ENCODE results near the gene LRMDA. TPM values are rescaled to one million over a fixed set of nuclear protein-coding genes. Genes with fewer than 3 reads are reported as not detected.
"Not testable (repeated sequence)": the region's sequence is repeated elsewhere in the genome, so short reads cannot be mapped to it uniquely, and the experiment has no call there.

The LRMDA gene
- total and polyA plus RNA-seq, 12 donors, result 30.7 to 132 (median 78.1) TPM

GRCh38 chr10:75742355-75742754, 310.9 kb downstream of the LRMDA start:
- intact Hi-C loops (cut with DNase I), result no loop called here
- Histone ChIP-seq H3K27ac (no peak overlapping the region), H3K9me3 (replicated peaks in 1 of 3) (no peaks in the 10 kb centered on the region), H3K4me1 (replicated peaks in 1 of 2) (no peaks in the 10 kb centered on the region), H3K36me3 (replicated peaks in 1 of 2) (no peaks in the 10 kb centered on the region), H3K27me3 (no peaks in the 10 kb centered on the region), H3K4me3 (no peak overlapping the region)
- TF ChIP-seq POLR2A (IDR thresholded peaks at IDR 0.05), result no peak
- TF ChIP-seq, protein P1, sequence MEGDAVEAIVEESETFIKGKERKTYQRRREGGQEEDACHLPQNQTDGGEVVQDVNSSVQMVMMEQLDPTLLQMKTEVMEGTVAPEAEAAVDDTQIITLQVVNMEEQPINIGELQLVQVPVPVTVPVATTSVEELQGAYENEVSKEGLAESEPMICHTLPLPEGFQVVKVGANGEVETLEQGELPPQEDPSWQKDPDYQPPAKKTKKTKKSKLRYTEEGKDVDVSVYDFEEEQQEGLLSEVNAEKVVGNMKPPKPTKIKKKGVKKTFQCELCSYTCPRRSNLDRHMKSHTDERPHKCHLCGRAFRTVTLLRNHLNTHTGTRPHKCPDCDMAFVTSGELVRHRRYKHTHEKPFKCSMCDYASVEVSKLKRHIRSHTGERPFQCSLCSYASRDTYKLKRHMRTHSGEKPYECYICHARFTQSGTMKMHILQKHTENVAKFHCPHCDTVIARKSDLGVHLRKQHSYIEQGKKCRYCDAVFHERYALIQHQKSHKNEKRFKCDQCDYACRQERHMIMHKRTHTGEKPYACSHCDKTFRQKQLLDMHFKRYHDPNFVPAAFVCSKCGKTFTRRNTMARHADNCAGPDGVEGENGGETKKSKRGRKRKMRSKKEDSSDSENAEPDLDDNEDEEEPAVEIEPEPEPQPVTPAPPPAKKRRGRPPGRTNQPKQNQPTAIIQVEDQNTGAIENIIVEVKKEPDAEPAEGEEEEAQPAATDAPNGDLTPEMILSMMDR (IDR thresholded peaks at IDR 0.05), result no peak
- DNase-seq, result no peak
- 96 to 100% (median 99%) methylated on average over 1 of the region's 1 CpG for WGBS, 4 donors

DNA sequence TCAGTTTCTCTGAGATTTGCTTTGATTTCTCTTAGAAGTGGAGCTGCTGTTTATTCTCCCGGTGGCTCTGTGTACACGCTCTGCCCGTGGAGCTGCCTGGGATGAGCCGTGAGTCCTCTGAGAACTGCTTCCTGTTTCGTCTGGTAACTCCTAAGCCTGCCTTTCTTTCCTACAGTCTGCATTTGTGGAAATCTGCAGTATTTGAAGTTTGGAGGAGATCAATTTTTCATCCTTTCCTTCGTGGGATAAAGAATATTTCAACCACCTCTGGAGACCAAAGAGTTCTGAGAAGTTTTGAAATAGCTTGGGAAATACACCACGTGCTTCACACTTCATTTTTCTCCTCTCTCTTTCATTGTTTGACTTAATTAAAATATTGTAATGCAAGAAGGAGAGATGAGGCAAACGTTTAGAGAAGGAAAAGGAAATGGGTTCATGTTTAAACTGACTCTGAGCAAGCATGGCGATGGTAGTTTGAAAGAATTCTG, 311.9 kb downstream of the LRMDA start:
- TF ChIP-seq POLR2A (IDR thresholded peaks at IDR 0.05), result no peak
- TF ChIP-seq, protein P1 (IDR thresholded peaks at IDR 0.05), result no peak
- Histone ChIP-seq H3K27ac (no peak overlapping the region), H3K4me1 (replicated peaks in 1 of 2) (no peaks in the 10 kb centered on the region), H3K4me3 (no peak overlapping the region), H3K9me3 (replicated peaks in 1 of 3) (no peaks in the 10 kb centered on the region), H3K27me3 (no peaks in the 10 kb centered on the region), H3K36me3 (replicated peaks in 1 of 2) (no peaks in the 10 kb centered on the region)
- intact Hi-C loops (cut with DNase I), result no loop called here
- no peak for DNase-seq
- 67 to 87% (median 84%) methylated on average over 9 of the region's 9 CpGs for WGBS, 4 donors

- TF ChIP-seq POLR2A (IDR thresholded peaks at IDR 0.05), result no peak
- TF ChIP-seq, protein P1 (IDR thresholded peaks at IDR 0.05), result no peak
- intact Hi-C loops (cut with DNase I), result no loop called here
Observed at GRCh38 chr10:75744261-75744660, 312.8 kb downstream of the LRMDA start.

DNA sequence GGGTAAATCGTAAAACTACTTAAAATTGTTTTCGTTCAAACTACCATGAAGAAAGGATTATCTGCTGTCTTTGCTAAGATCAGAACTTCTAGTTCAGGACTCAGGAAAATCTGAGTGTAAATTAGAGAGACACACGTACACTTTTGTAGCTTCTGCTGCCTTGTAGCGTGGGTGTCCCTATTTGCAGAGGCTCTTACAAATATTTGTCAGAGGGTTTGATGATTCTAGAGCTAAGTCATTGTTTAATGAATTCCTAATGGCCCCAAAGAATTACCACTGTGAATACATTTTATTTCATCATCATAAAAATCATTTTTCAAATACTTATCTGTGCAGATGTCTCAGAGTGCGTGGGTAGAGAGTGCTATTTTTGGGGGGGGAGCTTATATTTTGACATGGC, 314.9 kb downstream of the LRMDA start:
- Histone ChIP-seq H3K27ac (no peak overlapping the region), H3K4me1 (replicated peaks in 1 of 2) (no peaks in the 10 kb centered on the region), H3K4me3 (no peak overlapping the region), H3K27me3 (no peaks in the 10 kb centered on the region), H3K36me3 (replicated peaks in 1 of 2) (no peaks in the 10 kb centered on the region), H3K9me3 (replicated peaks in 1 of 3) (no peaks in the 10 kb centered on the region)
- no peak for DNase-seq
- WGBS, 4 donors, result 81 to 86% (median 83%) methylated on average over 5 of the region's 5 CpGs
- TF ChIP-seq POLR2A (IDR thresholded peaks at IDR 0.05), result no peak
- TF ChIP-seq, protein P1 (IDR thresholded peaks at IDR 0.05), result no peak
- intact Hi-C loops (cut with DNase I), result no loop called here

More at GRCh38 chr10:75744261-75744660, 312.8 kb downstream of the LRMDA start:
- Histone ChIP-seq H3K27ac (no peak overlapping the region), H3K9me3 (replicated peaks in 1 of 3) (no peaks in the 10 kb centered on the region), H3K27me3 (no peaks in the 10 kb centered on the region), H3K4me3 (no peak overlapping the region), H3K36me3 (replicated peaks in 1 of 2) (no peaks in the 10 kb centered on the region), H3K4me1 (replicated peaks in 1 of 2) (no peaks in the 10 kb centered on the region)
- no peak for DNase-seq

GRCh38 chr10:75750093-75750875, 318.9 kb downstream of the LRMDA start:
- H3K36me3 ChIP-seq (replicated peaks in 1 of 2); H3K4me3 ChIP-seq; DNase-seq; H3K4me1 ChIP-seq (replicated peaks in 1 of 2); intact Hi-C loops (cut with DNase I); H3K27me3 ChIP-seq; H3K9me3 ChIP-seq (replicated peaks in 1 of 3); H3K27ac ChIP-seq: not testable (repeated sequence)
- WGBS, 4 donors, result 96 to 97% (median 97%) methylated on average over 16 to 50 of the region's 50 CpGs

Data from adrenal gland (tissue), 12 donors.